Frontal cortex (tissue), 1 donor: Measurements from ENCODE around the gene EIF4EBP2. TPM values are rescaled to one million over a fixed set of nuclear protein-coding genes. Genes with fewer than 3 reads are reported as not detected.

Experiments used
- total RNA-seq: library from RNA; depleted of rRNA; stranded (reverse); fragments of >200 nt; gene quantifications from one replicate; pipeline ENCODE4 v1.2.3, GENCODE V29; 2014

EIF4EBP2 gene
- total RNA-seq, 1 donor from 2014 or later = 47.3 TPM

Other genes with a start within 250 kb of the EIF4EBP2 start
- 233 TPM for gene SAR1A, start 233.6 kb upstream of the EIF4EBP2 start, total RNA-seq
- 351 TPM for gene PPA1, start 170.7 kb upstream of the EIF4EBP2 start, total RNA-seq
- gene NPFFR1, start 120.1 kb upstream of the EIF4EBP2 start, total RNA-seq = 1.2 TPM
- 11.0 TPM for gene LRRC20, start 21.5 kb upstream of the EIF4EBP2 start, total RNA-seq
- 2.0 TPM for gene NODAL, start 37.5 kb downstream of the EIF4EBP2 start, total RNA-seq
- 6.9 TPM for gene PALD1, start 74.6 kb downstream of the EIF4EBP2 start, total RNA-seq
- gene PRF1, start 198.6 kb downstream of the EIF4EBP2 start, total RNA-seq = not detected